ENCODE measurements around the gene DNAJB6. TPM values are rescaled to one million over a fixed set of nuclear protein-coding genes. Genes with fewer than 3 reads are reported as not detected.

Gene DNAJB6
- total and polyA plus RNA-seq, 2 donors (not counting 3 experiments of a cell fraction or from before 2014, with no cell fraction given): 69.6 to 135 TPM

DNA sequence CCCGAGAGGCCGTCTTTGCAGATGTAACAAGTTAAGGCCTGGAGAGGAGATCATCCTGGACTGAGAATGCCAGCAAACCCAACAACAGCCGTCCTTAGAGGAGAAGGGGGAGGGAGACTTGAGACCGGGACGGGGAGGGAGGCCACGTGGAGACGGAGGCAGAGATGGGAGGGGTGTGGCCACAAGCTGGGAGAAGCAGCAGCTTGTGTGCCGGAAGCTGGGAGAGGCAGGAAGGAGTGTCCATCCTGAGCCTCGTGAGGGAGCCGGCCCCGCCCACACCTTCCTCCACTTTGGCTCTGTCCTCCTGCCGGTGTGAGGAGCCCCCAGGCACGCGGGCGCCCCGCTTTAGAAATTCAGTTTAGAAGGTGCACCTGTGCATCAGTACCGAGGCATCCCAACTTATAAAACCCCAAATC lies 95.7 kb downstream of the DNAJB6 start:
- dilution Hi-C loops (cut with MboI; ENCODE audit: extremely low pct_ligation_motif_present, low sequenced_read_pairs): no loop called here
- H3K27ac ChIP-seq (ENCODE audit: insufficient read depth, low read depth, low read length): no peak overlapping the region
- no peaks in the 10 kb centered on the region for H3K27me3 ChIP-seq (ENCODE audit: control insufficient read depth in 2 of 2, insufficient read depth in 2 of 2, low read length in 2 of 2)
- no peaks in the 10 kb centered on the region for H4K20me1 ChIP-seq (replicated peaks; ENCODE audit: control insufficient read depth, extremely low read depth, insufficient read depth, low read length)
- H3K36me3 ChIP-seq (ENCODE audit: control insufficient read depth in 2 of 2, extremely low read depth in 1 of 2, insufficient read depth in 2 of 2, low read length in 2 of 2): no peaks in the 10 kb centered on the region
- peak overlapping the region in 1 of 3 experiments; percentile 10 for H3K4me3 ChIP-seq (replicated peaks in 1 of 3; ENCODE audit: insufficient read depth in 1 of 3, low read depth in 1 of 3, low read length in 3 of 3)
- TF ChIP-seq FOS (IDR thresholded peaks at IDR 0.05; ENCODE audit: borderline replicate concordance, insufficient read depth, low read length) (no peak), MYC (IDR thresholded peaks at IDR 0.05; ENCODE audit: low read depth, low read length) (no peak), POLR2A (IDR thresholded peaks at IDR 0.05; ENCODE audit: low read depth, low read length) (no peak)
- H2AFZ ChIP-seq (ENCODE audit: low read depth, low read length): peak overlapping the region; percentile 60
- no peak for DNase-seq (ENCODE audit: low read depth, low spot score)
- POLR2A ChIA-PET: no interaction called here
- no peak overlapping the region for H3K9ac ChIP-seq (replicated peaks; ENCODE audit: extremely low read depth, insufficient read depth, low read length)
- intact Hi-C loops (cut with micrococcal nuclease): loop anchor here (2.0 to 5.0 kb wide), 4 partner anchors 42 to 1215 kb away; no protein-coding TSS in a partner anchor
- H3K79me2 ChIP-seq (ENCODE audit: control insufficient read depth, insufficient read depth, low read length): no peaks in the 10 kb centered on the region
- no peaks in the 10 kb centered on the region for H3K9me3 ChIP-seq (replicated peaks; ENCODE audit: control insufficient read depth, insufficient read depth, low read length)
- H3K4me2 ChIP-seq (ENCODE audit: insufficient read depth, low read length): peak overlapping the region; percentile 8
- no TSS peak for BruUV-seq (replicated peaks)
- H3K4me1 ChIP-seq (ENCODE audit: control insufficient read depth, extremely low read depth, insufficient read depth, low read length): peaks cover 2% of the 10 kb centered on the region
- H3K9me1 ChIP-seq (replicated peaks; ENCODE audit: control insufficient read depth, extremely low read depth, insufficient read depth, low read length): no peaks in the 10 kb centered on the region
- FAIRE-seq: no peak
- CTCF ChIA-PET: interaction anchor here (0.8 kb wide), 1 partner anchor 9 kb away, joined by 3 read pairs; no protein-coding TSS in a partner anchor

DNA sequence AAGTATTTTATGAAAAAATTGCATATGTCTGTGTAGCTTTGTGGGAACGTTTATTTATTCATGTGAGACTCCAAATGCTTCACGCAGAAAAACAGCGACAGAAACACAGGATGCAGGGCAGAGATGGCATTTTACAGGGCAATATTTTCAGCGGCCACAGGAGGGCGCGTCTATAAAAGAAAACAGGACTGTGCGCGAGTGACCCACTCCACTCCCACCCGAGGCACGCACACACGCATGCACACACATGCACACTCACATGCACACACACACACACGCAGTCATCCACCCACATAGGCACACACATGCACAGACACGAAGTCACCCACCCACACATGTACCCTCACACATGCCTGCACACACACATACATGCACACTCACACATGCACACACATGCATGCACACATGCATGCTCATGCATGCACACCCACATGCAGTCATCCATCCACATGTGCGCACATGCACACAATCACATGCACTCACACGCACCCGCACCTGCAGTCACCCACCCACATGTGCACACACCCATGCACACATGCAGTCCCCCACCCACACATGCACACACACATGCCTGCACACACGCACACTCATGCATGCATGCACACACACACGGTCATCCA lies 96.3 kb downstream of the DNAJB6 start:
- Histone ChIP-seq H3K9me1 (replicated peaks; ENCODE audit: control insufficient read depth, extremely low read depth, insufficient read depth, low read length) (no peaks in the 10 kb centered on the region), H3K4me1 (ENCODE audit: control insufficient read depth, extremely low read depth, insufficient read depth, low read length) (peaks cover 2% of the 10 kb centered on the region), H3K9me3 (replicated peaks; ENCODE audit: control insufficient read depth, insufficient read depth, low read length) (no peaks in the 10 kb centered on the region), H3K79me2 (ENCODE audit: control insufficient read depth, insufficient read depth, low read length) (no peaks in the 10 kb centered on the region), H3K9ac (replicated peaks; ENCODE audit: extremely low read depth, insufficient read depth, low read length) (no peak overlapping the region), H3K27me3 (ENCODE audit: control insufficient read depth in 2 of 2, insufficient read depth in 2 of 2, low read length in 2 of 2) (no peaks in the 10 kb centered on the region), H3K36me3 (ENCODE audit: control insufficient read depth in 2 of 2, extremely low read depth in 1 of 2, insufficient read depth in 2 of 2, low read length in 2 of 2) (no peaks in the 10 kb centered on the region), H2AFZ (ENCODE audit: low read depth, low read length) (peak overlapping the region; percentile 60), H3K4me2 (ENCODE audit: insufficient read depth, low read length) (peak overlapping the region; percentile 8), H3K27ac (ENCODE audit: insufficient read depth, low read depth, low read length) (no peak overlapping the region), H4K20me1 (replicated peaks; ENCODE audit: control insufficient read depth, extremely low read depth, insufficient read depth, low read length) (no peaks in the 10 kb centered on the region), H3K4me3 (replicated peaks in 1 of 3; ENCODE audit: insufficient read depth in 1 of 3, low read depth in 1 of 3, low read length in 3 of 3) (no peak overlapping the region)
- POLR2A ChIA-PET: no interaction called here
- BruUV-seq (replicated peaks): no TSS peak
- intact Hi-C loops (cut with micrococcal nuclease): loop anchor here (1.0 to 5.0 kb wide), 5 partner anchors 42 to 1214 kb away; no protein-coding TSS in a partner anchor
- DNase-seq (ENCODE audit: low read depth, low spot score): peak; percentile 40
- FAIRE-seq: peak; percentile 79
- CTCF ChIA-PET: interaction anchor here (0.8 kb wide), 1 partner anchor 10 kb away, joined by 3 read pairs; no protein-coding TSS in a partner anchor
- TF ChIP-seq, protein P1, sequence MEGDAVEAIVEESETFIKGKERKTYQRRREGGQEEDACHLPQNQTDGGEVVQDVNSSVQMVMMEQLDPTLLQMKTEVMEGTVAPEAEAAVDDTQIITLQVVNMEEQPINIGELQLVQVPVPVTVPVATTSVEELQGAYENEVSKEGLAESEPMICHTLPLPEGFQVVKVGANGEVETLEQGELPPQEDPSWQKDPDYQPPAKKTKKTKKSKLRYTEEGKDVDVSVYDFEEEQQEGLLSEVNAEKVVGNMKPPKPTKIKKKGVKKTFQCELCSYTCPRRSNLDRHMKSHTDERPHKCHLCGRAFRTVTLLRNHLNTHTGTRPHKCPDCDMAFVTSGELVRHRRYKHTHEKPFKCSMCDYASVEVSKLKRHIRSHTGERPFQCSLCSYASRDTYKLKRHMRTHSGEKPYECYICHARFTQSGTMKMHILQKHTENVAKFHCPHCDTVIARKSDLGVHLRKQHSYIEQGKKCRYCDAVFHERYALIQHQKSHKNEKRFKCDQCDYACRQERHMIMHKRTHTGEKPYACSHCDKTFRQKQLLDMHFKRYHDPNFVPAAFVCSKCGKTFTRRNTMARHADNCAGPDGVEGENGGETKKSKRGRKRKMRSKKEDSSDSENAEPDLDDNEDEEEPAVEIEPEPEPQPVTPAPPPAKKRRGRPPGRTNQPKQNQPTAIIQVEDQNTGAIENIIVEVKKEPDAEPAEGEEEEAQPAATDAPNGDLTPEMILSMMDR (IDR thresholded peaks at IDR 0.05; ENCODE audit: extremely low read depth in 1 of 2, insufficient read depth in 1 of 2, low read depth in 1 of 2, low read length in 2 of 2): peak; percentile 59 to 71
- TF ChIP-seq, protein P2, sequence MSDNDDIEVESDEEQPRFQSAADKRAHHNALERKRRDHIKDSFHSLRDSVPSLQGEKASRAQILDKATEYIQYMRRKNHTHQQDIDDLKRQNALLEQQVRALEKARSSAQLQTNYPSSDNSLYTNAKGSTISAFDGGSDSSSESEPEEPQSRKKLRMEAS (IDR thresholded peaks at IDR 0.05; ENCODE audit: insufficient read depth, insufficient read length): peak; percentile 18
- no peak for TF ChIP-seq EZH2 (IDR thresholded peaks at IDR 0.05; ENCODE audit: borderline replicate concordance, low read depth, low read length, severe bottlenecking)
- dilution Hi-C loops (cut with MboI; ENCODE audit: extremely low pct_ligation_motif_present, low sequenced_read_pairs): no loop called here
